DOHH2 (cell line): ENCODE data around the gene DDX59.

ENCODE experiments used
- H3F3A ChIP-seq: fragments of 200-600 bp; sonication (generic), shearing (Covaris generic); 2 replicates; pipeline ENCODE4 v1.6.0; 2016; ENCODE audit warnings: antibody characterized with exemption, mild to moderate bottlenecking; ENCODE audit not compliant: control insufficient read depth, insufficient read depth
- H3K27ac ChIP-seq: fragments of 200-600 bp; sonication (generic); 2 replicates; pipeline ENCODE4 v1.5.1; 2014; ENCODE audit warnings: low read depth, mild to moderate bottlenecking, low read length, moderate library complexity
- H3K27me3 ChIP-seq: fragments of 200-600 bp; sonication (generic); 2 replicates; pipeline ENCODE4 v1.6.1; 2014; ENCODE audit warnings: mild to moderate bottlenecking, low read length, mixed read lengths; ENCODE audit not compliant: control insufficient read depth
- H3K36me3 ChIP-seq: fragments of 200-600 bp; sonication (generic); 2 replicates; pipeline ENCODE4 v1.6.1; 2014; ENCODE audit warnings: mild to moderate bottlenecking, low read length, moderate library complexity, mixed read lengths; ENCODE audit not compliant: control insufficient read depth
- H3K4me1 ChIP-seq: fragments of 200-600 bp; sonication (generic); 2 replicates; pipeline ENCODE4 v1.6.1; 2014; ENCODE audit warnings: mild to moderate bottlenecking, low read length, mixed read lengths; ENCODE audit not compliant: control insufficient read depth
- H3K4me2 ChIP-seq: fragments of 200-600 bp; sonication (generic); 2 replicates; pipeline ENCODE4 v1.6.0; 2014; ENCODE audit warnings: mild to moderate bottlenecking, low read length, moderate library complexity
- H3K4me3 ChIP-seq: fragments of 200-600 bp; sonication (generic); 2 replicates; pipeline ENCODE4 v1.5.1; 2014; ENCODE audit warnings: mild to moderate bottlenecking, low read length, mixed read lengths
- H3K79me2 ChIP-seq: fragments of 200-600 bp; sonication (generic); 2 replicates; pipeline ENCODE4 v1.6.1; 2014; ENCODE audit warnings: mild to moderate bottlenecking, low read length, mixed read lengths; ENCODE audit not compliant: control insufficient read depth
- H3K9me2 ChIP-seq: fragments of 200-600 bp; sonication (generic); replicated peaks from 2 replicates; pipeline ENCODE4 v1.6.1; 2014; ENCODE audit warnings: mild to moderate bottlenecking, low read length, mixed read lengths; ENCODE audit not compliant: control insufficient read depth
- H3K9me3 ChIP-seq: fragments of 200-600 bp; sonication (generic); 2 replicates; pipeline ENCODE4 v1.6.1; 2014; ENCODE audit warnings: antibody characterized with exemption, low read length, mixed read lengths; ENCODE audit not compliant: control insufficient read depth, insufficient read depth
- H4K20me1 ChIP-seq: fragments of 200-600 bp; sonication (generic); 2 replicates; pipeline ENCODE4 v1.6.0; 2014; ENCODE audit warnings: low read depth, mild to moderate bottlenecking, antibody characterized with exemption, low read length, moderate library complexity; ENCODE audit not compliant: control insufficient read depth, insufficient read depth
- CTCF ChIP-seq: fragments of 200-600 bp; sonication (generic); IDR thresholded peaks from one replicate; pipeline ENCODE4 v1.5.1; 2014; ENCODE audit warnings: antibody characterized with exemption, mild to moderate bottlenecking, low read depth, low read length; ENCODE audit not compliant: poor library complexity, severe bottlenecking
- EZH2phosphoT487 ChIP-seq: fragments of 200-600 bp; sonication (generic); IDR thresholded peaks from 2 replicates; pipeline ENCODE4 v1.6.1; 2017; ENCODE audit warnings: borderline replicate concordance, mild to moderate bottlenecking, antibody characterized with exemption, low read length, moderate library complexity, mixed read lengths

Gene DDX59

GRCh38 chr1:200693327-200693726 is 23.6 kb upstream of the DDX59 start:
- H3K4me3 ChIP-seq = no peak overlapping the region
- no peaks in the 10 kb centered on the region for H3K9me2 ChIP-seq
- H3K9me3 ChIP-seq = no peaks in the 10 kb centered on the region
- no peaks in the 10 kb centered on the region for H3F3A ChIP-seq
- 0 out of 2 replicates have a peak, but pooled peaks cover 12% of the 10 kb centered on the region for H3K27me3 ChIP-seq
- no peaks in the 10 kb centered on the region for H4K20me1 ChIP-seq
- no peaks in the 10 kb centered on the region for H3K4me1 ChIP-seq
- no peak overlapping the region for H3K4me2 ChIP-seq
- H3K36me3 ChIP-seq = no peaks in the 10 kb centered on the region
- H3K27ac ChIP-seq = no peak overlapping the region
- H3K79me2 ChIP-seq = no peaks in the 10 kb centered on the region
- TF ChIP-seq CTCF = no peak
- no peak for TF ChIP-seq EZH2phosphoT487

GRCh38 chr1:200692316-200692715 is 22.6 kb upstream of the DDX59 start:
- Histone ChIP-seq H3K79me2 (no peaks in the 10 kb centered on the region), H3K4me3 (no peak overlapping the region), H3F3A (no peaks in the 10 kb centered on the region), H3K4me2 (no peak overlapping the region), H3K4me1 (no peaks in the 10 kb centered on the region), H3K9me3 (no peaks in the 10 kb centered on the region), H3K36me3 (no peaks in the 10 kb centered on the region), H4K20me1 (no peaks in the 10 kb centered on the region), H3K27me3 (0 out of 2 replicates have a peak, but pooled peaks cover 9% of the 10 kb centered on the region), H3K27ac (no peak overlapping the region), H3K9me2 (no peaks in the 10 kb centered on the region)
- TF ChIP-seq EZH2phosphoT487 = no peak
- TF ChIP-seq CTCF = no peak

- no peak for TF ChIP-seq CTCF
- no peak for TF ChIP-seq EZH2phosphoT487
- H3K9me3 ChIP-seq = no peaks in the 10 kb centered on the region
- H4K20me1 ChIP-seq = no peaks in the 10 kb centered on the region
- no peaks in the 10 kb centered on the region for H3K9me2 ChIP-seq
- H3K27ac ChIP-seq = no peak overlapping the region
- no peak overlapping the region for H3K4me3 ChIP-seq
- no peaks in the 10 kb centered on the region for H3K79me2 ChIP-seq
- H3K4me1 ChIP-seq = peaks cover 10% of the 10 kb centered on the region
- H3K4me2 ChIP-seq = peak overlapping the region; percentile 6; the same call in 1 of the 2 replicates
- no peaks in the 10 kb centered on the region for H3F3A ChIP-seq
- H3K27me3 ChIP-seq = 0 out of 2 replicates have a peak, but pooled peaks cover under 1% of the 10 kb centered on the region
- no peaks in the 10 kb centered on the region for H3K36me3 ChIP-seq
These were observed 16.9 kb upstream of the DDX59 start for GRCh38 chr1:200686620-200687019.
